Measurements from ENCODE around the gene FAAP100.

The FAAP100 gene

GRCh38 chr17:81524865-81525159 is 27.3 kb downstream of the FAAP100 start:
- DNase-seq (ENCODE audit: low spot score), result no peak

DNA sequence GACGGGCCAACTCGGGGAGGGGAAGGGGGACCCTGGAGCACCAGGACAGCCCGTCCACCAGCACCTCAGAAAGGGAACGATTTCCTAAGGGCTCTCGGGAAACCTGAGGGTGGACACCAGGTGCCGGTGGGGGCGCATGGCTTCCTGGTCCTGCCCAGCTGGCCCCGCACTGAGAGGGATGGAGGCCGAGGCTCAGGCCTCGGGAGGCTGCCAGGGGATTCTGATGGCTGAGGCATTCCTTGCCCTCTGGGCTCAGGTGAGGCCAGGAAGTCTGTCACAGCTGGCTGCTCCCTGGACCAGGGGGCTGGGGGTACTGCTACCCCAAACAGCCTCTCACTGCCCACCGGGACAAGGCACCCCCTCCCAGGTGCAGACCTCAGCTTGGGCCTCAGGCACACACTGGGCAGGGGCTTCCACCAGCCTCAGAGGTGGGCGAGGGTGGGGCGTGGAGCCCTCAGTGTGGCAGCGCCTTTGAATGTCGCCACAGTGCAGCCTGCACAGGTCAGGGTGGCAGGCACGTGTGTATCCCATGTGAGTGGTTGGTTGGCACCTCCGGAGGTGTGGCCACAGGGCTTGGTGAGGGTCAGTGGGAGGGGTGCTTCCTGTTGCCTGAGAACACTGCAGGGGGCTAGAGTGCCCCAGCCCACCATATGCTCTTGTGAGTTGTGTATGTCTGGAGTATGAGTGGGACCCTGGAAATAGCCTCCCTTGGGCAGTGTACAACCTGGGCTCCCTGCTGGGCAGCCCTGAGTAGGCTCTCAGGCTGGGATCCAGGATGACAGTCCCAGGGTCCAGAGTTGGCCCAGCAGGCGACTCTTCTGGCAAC is 27.9 kb downstream of the FAAP100 start:
- no peak for DNase-seq (ENCODE audit: low spot score)

DNA sequence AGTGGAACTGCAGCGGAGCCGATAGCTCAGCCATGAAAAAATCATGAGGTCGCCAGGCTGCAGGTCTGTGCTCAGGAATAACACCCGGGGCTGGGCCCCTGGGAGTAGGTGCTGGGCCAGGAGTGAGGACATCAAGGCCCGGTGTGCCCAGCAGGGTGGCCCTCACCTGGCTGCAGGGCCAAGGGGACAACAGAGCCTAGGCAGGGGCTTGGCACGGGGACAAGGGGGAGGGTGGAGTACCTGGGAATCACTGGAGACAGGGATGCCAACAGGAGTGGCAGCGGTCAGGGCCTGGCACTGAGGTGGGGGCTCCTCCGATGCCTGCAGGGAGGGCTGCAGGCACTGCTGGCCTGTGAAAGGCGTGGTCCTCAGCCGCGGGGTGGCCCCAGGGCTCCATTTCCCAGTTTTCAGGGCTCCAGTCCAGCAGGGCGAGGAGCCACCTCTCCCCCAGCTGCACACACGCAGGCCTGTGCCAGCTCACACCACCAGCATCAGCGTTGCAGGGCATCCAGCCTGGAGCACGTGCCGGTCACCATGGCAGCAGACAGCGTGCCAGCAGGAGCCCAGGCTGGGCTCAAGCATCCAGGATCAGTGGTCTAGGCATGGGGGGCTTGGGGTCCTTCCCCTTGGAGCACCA is 28.6 kb downstream of the FAAP100 start:
- no peak for DNase-seq (ENCODE audit: low spot score)

- DNase-seq (ENCODE audit: low spot score), result no peak
Measured at GRCh38 chr17:81522491-81523401, 29.4 kb downstream of the FAAP100 start.

DNA sequence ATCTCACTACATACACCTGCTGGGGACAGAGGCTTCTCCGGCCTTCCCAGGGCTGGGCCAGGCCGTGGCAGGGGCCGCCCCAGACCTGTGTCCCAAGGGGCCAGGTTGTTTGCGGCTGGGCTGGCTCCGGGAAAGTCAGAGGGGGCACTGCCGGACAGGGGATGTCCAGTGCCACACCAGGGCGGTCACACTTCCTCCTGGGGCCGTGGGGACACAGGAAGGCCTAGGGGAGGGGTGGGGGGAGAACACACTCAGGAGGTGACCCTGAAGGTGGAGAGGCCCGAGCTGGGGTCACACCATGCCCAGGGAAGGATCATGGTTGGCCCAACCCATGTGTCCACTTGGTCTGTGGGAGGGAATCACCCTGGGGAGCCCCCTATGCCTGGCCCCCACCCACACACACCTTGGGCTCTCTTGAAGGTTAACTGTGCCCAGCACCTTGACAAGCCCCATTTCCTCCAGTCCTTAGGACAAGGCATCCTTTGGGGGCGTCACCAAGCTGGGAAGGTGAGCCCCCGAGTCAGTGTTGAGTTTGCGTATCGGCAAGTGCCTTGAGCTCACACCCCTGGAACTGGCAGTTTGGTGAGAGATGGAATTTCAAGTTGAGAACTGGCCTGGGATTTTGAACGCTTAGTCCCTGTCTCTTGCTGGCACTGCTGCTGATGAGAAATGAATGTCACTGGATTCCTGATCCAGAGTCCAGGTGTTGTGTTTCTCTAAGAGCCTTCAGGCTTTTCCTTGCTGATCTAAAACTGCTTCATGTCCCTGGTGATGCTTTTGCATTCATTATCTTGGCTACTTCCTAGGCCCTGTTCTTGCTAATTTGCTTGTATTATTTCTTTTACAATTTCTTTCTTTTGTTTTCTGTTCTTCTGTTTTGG is 31.9 kb downstream of the FAAP100 start:
- DNase-seq (ENCODE audit: low spot score), result no peak

DNA sequence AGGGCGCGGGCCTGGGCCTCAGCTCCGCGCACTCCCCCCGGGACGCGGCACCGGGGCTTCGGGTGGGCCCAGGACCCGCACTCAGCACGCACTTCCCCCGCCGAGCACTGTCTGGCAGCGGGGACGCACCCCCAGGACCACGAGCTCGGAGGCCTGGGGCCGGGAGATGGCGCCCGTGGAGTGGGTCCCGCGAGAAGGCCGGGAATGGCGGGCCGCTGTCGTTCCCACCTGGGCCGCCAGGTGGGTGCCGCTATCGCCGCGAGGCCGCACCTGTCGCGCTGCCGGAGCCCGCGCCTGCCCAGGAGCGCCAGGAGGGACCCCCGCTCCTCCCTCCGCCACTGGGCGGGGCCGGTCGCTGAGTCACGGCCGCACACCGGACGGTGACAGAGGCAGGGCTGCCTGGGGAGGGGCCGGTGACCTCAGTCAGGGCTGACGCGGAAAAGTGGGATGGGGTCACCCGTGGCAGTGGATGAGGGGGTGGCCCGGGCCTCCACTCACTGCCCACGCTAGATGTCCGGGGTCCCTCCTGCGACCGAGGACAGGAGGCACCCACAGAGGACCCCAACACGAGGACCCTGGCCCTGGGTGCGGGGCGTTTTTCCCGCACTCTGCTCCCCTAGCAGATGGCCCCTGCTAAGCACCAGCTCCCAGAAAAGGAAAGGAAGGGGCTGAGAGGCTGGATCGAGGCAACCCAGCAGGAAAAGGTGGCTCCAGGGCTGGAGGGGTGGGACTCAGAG is 32.7 kb downstream of the FAAP100 start:
- peak; percentile 77 for DNase-seq (ENCODE audit: low spot score)

- no peak for DNase-seq (ENCODE audit: low spot score)
Measured at GRCh38 chr17:81518785-81519283, 33.3 kb downstream of the FAAP100 start.

DNA sequence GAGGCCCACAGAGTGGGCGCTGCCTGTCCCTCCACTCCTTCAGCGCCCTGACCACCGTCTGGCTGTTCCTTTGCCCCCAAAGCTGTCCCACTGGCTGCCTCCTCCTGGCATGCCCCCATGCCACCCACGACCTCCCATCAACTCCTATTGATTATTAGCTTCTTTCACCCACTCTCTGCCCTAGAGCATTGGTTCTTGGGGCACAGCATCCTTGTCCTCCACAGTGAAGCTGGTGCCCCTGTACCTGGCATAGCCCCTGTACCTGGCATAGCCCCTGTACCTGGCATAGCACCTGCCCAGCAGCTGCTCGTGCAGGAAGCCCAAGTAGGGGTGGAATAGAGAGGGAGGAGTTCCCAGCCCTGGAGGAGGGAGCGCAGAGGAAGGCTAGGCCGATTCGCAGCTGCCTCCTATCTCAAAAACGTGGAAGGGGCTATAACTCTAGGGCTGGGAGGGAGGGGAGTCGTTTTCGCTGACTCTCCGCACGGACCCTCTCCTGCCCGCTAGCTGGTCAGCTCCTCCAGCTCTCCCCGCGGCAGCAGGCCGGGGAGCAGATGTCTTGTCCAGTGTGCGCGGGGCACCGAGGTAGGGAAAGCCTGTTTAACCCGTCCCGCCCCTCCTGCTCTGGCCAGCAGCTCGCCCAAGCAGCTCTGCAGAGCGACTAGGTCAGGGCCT is 33.9 kb downstream of the FAAP100 start:
- DNase-seq (ENCODE audit: low spot score), result no peak

DNA sequence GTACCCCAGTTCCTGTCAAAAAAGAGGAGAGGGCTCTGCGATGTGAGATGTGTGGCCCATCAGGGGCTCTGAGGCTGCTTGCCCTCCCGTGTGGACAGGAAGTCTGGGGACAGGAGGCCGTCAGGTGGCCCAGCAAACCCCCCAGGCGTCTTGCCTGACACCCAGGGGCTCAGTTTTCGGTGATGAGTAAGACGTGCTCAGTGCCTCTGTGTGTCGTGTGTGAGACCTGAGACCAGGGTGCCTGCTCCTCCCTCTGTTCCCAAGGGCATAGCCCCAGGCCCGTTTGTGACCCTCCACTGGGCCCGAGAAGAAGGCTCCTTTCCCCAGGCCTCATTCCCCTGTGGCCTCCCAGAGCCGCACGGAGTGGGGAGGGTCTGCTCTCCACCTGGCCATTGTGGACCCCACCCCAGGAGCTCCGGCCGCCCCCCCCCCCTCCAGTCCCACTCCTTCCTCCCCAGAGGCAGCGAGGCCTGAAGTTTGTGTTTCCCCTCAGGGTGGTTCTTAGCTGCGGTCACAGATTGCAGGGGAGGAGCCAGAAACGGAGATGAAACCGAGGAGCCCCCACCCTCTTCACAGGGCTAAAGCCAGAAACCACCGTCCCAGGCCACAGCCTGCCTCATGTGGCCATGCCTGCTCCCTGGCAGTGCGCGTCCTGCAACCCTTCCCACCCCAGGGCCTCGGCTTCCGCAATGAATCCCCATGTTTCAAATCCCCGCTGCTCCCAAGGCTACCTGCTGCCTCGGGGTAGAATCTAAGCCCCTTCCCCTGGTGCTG is 34.6 kb downstream of the FAAP100 start:
- DNase-seq (ENCODE audit: low spot score), result no peak

DNA sequence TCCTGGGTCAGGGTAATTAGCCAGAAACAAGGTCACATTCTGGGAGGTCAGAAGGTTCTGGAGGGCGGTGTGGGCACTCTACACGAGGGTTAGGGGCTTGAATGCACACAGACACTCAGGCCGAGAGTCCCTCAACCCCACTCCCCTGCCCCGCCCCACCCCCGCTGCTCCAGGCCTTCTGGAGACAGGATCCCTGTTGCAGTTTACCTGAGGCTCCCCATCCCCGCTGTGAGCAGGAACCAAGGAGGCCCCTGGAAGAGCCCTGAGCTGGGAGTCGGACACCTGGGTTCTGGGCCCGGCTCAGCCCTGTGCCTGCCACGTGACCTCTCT is 35.2 kb downstream of the FAAP100 start:
- DNase-seq (ENCODE audit: low spot score), result no peak

- no peak for DNase-seq (ENCODE audit: low spot score)
Measured at GRCh38 chr17:81516439-81516838, 35.7 kb downstream of the FAAP100 start.

- DNase-seq (ENCODE audit: low spot score), result no peak
Measured at GRCh38 chr17:81515530-81516041, 36.6 kb downstream of the FAAP100 start.

GRCh38 chr17:81514739-81515529 is 37.2 kb downstream of the FAAP100 start:
- peak; percentile 71 for DNase-seq (ENCODE audit: low spot score)

DNA sequence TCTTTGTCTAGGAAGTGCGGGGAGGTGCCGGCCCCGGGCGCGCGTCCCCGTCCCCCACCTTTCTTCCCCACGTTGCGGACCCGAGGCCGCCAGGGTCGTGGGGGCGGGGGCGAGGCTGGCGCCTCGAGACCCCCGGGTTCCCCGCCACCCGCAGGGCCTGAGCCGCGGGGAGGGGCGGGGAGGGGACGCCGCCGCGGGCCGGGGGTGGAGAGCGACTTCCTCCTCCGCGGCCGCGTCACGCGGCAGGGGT is 37.7 kb downstream of the FAAP100 start:
- DNase-seq (ENCODE audit: low spot score), result no peak

- DNase-seq (ENCODE audit: low spot score), result peak; percentile 19
Measured at GRCh38 chr17:81513753-81514488, 38.2 kb downstream of the FAAP100 start.

DNA sequence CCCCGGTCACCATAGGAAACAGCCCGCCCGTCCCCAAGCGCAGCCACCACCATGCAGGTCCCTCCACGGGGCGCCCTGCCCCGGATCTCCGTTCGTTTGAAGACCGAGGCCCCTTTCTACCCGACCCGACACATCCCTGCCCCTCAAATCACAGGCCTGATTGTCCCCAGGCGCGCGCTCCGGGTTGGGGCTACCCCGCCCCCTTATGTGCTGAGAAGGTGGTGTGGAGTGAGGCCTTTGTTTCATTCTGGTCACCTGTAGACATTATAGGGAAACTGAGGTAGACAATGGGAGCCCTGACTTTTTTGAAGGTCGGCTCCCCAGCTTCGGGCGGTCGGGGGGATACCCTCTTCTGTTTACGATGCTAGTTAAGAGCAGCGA is 38.8 kb downstream of the FAAP100 start:
- peak; percentile 56 for DNase-seq (ENCODE audit: low spot score)

GRCh38 chr17:81512562-81513371 is 39.4 kb downstream of the FAAP100 start, which contains the start of gene ACTG1:
Gene ACTG1, minus strand, starts transcription at chr17:81512799. Its CDS starts 445 bp downstream, at chr17:81512354.
- DNase-seq (ENCODE audit: low spot score), result peak; percentile 95
